Heart right ventricle (tissue), 16 donors: ENCODE measurements around the gene MAGI3. TPM values are rescaled to one million over a fixed set of nuclear protein-coding genes. Genes with fewer than 3 reads are reported as not detected.

Experiments
- ATAC-seq, 8 donors: fragments of 200-7000 bp; cut with Tn5 transposase; one replicate each; pipeline ENCODE4 v1.9.1; 2020; ENCODE audit warnings: mild to moderate bottlenecking in 8 of 8, moderate library complexity in 8 of 8, moderate number of reproducible peaks in 1 of 8
- DNase-seq, 2 donors: peaks; one replicate each; pipeline ENCODE4 v3.0.0-alpha.2; 2020
- H3K27ac ChIP-seq, 10 donors: fragments of 200-600 bp; sonication (generic) in 2 of 10; one replicate each; pipeline versions ENCODE4 v1.5.0 to v1.8.0; 2020 to 2022; ENCODE audit warnings: mild to moderate bottlenecking in 3 of 10
- H3K27me3 ChIP-seq, 7 donors: fragments of 200-600 bp; one replicate each; pipeline ENCODE4 v1.8.0; 2021 to 2022; ENCODE audit warnings: mild to moderate bottlenecking in 2 of 7
- H3K36me3 ChIP-seq, 9 donors: fragments of 200-600 bp; sonication (generic) in 1 of 9; one replicate each; pipeline versions ENCODE4 v1.5.0 to v1.8.0; 2020 to 2022; ENCODE audit warnings: mild to moderate bottlenecking in 2 of 9
- H3K4me1 ChIP-seq, 9 donors: fragments of 200-600 bp; sonication (generic) in 1 of 9; one replicate each; pipeline versions ENCODE4 v1.5.0 to v1.8.0; 2020 to 2022; ENCODE audit warnings: mild to moderate bottlenecking in 4 of 9
- H3K4me3 ChIP-seq, 10 donors: fragments of 200-600 bp; sonication (generic) in 2 of 10; one replicate each; pipeline versions ENCODE4 v1.5.0 to v1.8.0; 2020 to 2022; ENCODE audit warnings: mild to moderate bottlenecking in 7 of 10, moderate library complexity in 2 of 10
- H3K9me3 ChIP-seq, 11 donors: fragments of 200-600 bp in 10 of 11; sonication (generic) in 2 of 11; one replicate each; pipeline versions ENCODE4 v1.5.0 to v1.8.0; 2013 to 2022; ENCODE audit warnings: mild to moderate bottlenecking in 2 of 11, control low read depth in 1 of 11, moderate library complexity in 1 of 11
- WGBS, 2 donors: extraction: QIAGEN DNeasy Blood & Tissue Kit; methylation state at CpG; one replicate each; pipeline ENCODE4 v1.1.7; 2013; ENCODE audit warnings: inconsistent platforms in 1 of 2; 5-methylcytosine and 5-hydroxymethylcytosine counted together
- intact Hi-C, 10 donors: fragments of 100-400 bp; cut with DNase I; formaldehyde crosslinking; loops; one replicate each; pipeline versions ENCODE4 v1.11.1 to v1.14.2; 2022
- polyA plus RNA-seq, 2 donors: library from polyadenylated mRNA; stranded (reverse); fragments of 200-250 nt; gene quantifications; one replicate each; pipeline ENCODE4 v1.2.3, GENCODE V29; 2013
- total RNA-seq, 10 donors: library from RNA; stranded (reverse); fragmentation: NEBNext Ultra II Directional in 3 of 10; extraction: Animal tissue kit (Norgen Biotek cat#: 25700) in 3 of 10; gene quantifications; one replicate each; pipeline versions ENCODE4 v1.2.1 to v1.2.4, GENCODE V29; 2021 to 2023
- TF ChIP-seq, protein P1 (sequence below), 9 donors: fragments of 200-600 bp; sonication (generic) in 2 of 9; IDR thresholded peaks; one replicate each; pipeline versions ENCODE4 v1.5.0 to v1.8.0; 2021 to 2022; ENCODE audit warnings: antibody characterized with exemption in 9 of 9, mild to moderate bottlenecking in 5 of 9, moderate library complexity in 1 of 9
- donor health status: Arrhythmogenic right ventricular cardiomyopathy.
- donor health status: ischemic (EF 13 %, LVEDD 7.1; RV severe dilation, severe dysfunction).
- donor health status: healthy with polysubstance abuse.
- donor health status: DM: no; HTN: yes; CAD: no.
- donor health status: DM: no; HTN: no; CAD: no.
- donor health status: ischemic (EF 25% LVEDD 6.9; RV normal size, moderate dysfunction).
- donor health status: ischemic (EF 25% LVEDD 5.7; RV mildly dilated, moderate dysfunction).
- donor health status: healthy.
- donor health status: DM: yes; HTN: yes; CAD: no.
- donor health status: Ischemic cardiomyopathy.
- donor health status: ischemic (EF 35%, LVEDD 5.7; RV mildly dilated, moderate dysfunction).
- donor health status: nonischemic (EF 11% LVEDD 7.7; RV severe dilation, severe dysfunction).
- donor health status: DM: yes; HTN: yes; CAD: no.
- donor health status: PGD.
- donor health status: ischemic (EF 29% LVEDD 5.4; RV normal size, mild dysfunction).
- donor health status: nonischemic (EF 23%, LVEDD 6.1; RV moderate dilation, normal function).

The MAGI3 gene
- total and polyA plus RNA-seq, 12 donors = 2.2 to 9.4 (median 7.5) TPM

DNA sequence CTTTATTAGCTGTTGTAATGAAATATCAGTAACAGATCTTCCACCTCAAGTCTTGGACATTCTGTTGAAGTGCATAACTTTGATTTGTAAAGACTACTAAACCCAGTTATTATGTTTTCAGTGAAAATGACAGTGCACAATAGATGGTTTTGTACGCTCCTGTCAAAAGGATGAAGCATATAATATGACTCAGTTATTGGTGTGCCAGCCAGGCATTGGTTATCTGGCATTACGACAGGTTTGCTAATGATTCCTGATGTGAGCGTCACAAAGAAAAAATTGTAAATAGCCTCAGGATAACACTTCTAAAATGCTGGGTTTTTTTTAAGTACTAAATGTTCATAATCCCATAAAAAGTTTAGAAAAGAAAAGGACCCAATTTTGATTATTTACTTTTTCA, 147.9 kb downstream of the MAGI3 start:
- TF ChIP-seq, protein P1, sequence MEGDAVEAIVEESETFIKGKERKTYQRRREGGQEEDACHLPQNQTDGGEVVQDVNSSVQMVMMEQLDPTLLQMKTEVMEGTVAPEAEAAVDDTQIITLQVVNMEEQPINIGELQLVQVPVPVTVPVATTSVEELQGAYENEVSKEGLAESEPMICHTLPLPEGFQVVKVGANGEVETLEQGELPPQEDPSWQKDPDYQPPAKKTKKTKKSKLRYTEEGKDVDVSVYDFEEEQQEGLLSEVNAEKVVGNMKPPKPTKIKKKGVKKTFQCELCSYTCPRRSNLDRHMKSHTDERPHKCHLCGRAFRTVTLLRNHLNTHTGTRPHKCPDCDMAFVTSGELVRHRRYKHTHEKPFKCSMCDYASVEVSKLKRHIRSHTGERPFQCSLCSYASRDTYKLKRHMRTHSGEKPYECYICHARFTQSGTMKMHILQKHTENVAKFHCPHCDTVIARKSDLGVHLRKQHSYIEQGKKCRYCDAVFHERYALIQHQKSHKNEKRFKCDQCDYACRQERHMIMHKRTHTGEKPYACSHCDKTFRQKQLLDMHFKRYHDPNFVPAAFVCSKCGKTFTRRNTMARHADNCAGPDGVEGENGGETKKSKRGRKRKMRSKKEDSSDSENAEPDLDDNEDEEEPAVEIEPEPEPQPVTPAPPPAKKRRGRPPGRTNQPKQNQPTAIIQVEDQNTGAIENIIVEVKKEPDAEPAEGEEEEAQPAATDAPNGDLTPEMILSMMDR (IDR thresholded peaks at IDR 0.05) = no peak
- intact Hi-C loops = no loop called here
- no peak overlapping the region for H3K27ac ChIP-seq
- no peak for ATAC-seq
- H3K27me3 ChIP-seq = no peaks in the 10 kb centered on the region
- no peaks in the 10 kb centered on the region for H3K36me3 ChIP-seq
- no peak overlapping the region for H3K4me3 ChIP-seq
- DNase-seq = no peak
- WGBS, 2 donors = 87 to 93% methylated on average over 3 of the region's 3 CpGs
- H3K4me1 ChIP-seq = no peaks in the 10 kb centered on the region
- peaks cover 0 to 15% (median 0%) of the 10 kb centered on the region in 11 donors for H3K9me3 ChIP-seq

DNA sequence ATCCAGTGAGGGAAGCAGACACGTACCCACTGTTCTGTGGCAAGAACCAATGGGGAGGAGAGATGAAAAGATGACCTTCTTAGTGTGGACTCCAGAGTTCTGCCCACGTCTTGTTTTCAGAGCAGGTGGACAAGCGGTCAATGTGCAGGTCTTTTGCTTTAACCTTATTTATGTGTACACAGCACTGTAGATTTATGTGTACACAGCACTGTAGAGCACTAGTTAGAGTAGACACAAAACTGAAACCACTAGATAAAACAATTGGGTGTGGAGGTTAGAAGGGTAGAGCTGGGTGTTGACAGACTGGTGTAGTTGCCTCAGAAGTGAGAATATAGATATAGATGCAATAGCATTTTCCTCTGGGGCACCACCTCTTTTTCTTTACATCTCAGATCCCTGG, 150.0 kb downstream of the MAGI3 start:
- WGBS, 2 donors = 96 to 98% methylated on average over 3 of the region's 3 CpGs
- Histone ChIP-seq H3K27ac (no peak overlapping the region), H3K36me3 (no peaks in the 10 kb centered on the region), H3K9me3 (peaks cover 0 to 15% (median 0%) of the 10 kb centered on the region in 11 donors), H3K4me1 (no peaks in the 10 kb centered on the region), H3K27me3 (no peaks in the 10 kb centered on the region), H3K4me3 (no peak overlapping the region)
- no peak for DNase-seq
- intact Hi-C loops = no loop called here
- no peak for ATAC-seq
- TF ChIP-seq, protein P1 (IDR thresholded peaks at IDR 0.05) = no peak

DNA sequence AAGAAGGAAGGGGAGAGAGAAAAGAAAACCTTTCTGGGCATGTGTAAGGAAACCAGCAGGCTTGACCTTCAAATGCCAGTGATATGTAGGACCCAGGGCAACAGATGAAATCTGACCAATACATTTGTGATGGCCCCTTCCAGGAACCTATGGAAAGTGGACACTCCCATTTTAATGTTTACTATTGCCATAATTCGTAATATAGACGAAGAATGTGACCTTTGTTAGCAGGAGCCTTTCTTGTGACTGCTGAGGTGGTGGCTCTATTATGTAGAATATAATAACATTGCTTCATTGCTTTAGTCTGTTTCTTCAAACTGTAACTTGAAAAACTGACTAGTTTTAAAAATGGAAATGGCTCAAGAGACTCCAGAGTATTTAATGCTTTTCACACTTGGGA, 150.8 kb downstream of the MAGI3 start:
- Histone ChIP-seq H3K4me3 (no peak overlapping the region), H3K36me3 (no peaks in the 10 kb centered on the region), H3K4me1 (no peaks in the 10 kb centered on the region), H3K9me3 (peaks cover 0 to 15% (median 0%) of the 10 kb centered on the region in 11 donors), H3K27ac (no peak overlapping the region), H3K27me3 (no peaks in the 10 kb centered on the region)
- intact Hi-C loops = no loop called here
- TF ChIP-seq, protein P1 (IDR thresholded peaks at IDR 0.05) = no peak
- 93 to 96% methylated on average over 2 of the region's 2 CpGs for WGBS, 2 donors
- no peak for DNase-seq
- no peak for ATAC-seq

DNA sequence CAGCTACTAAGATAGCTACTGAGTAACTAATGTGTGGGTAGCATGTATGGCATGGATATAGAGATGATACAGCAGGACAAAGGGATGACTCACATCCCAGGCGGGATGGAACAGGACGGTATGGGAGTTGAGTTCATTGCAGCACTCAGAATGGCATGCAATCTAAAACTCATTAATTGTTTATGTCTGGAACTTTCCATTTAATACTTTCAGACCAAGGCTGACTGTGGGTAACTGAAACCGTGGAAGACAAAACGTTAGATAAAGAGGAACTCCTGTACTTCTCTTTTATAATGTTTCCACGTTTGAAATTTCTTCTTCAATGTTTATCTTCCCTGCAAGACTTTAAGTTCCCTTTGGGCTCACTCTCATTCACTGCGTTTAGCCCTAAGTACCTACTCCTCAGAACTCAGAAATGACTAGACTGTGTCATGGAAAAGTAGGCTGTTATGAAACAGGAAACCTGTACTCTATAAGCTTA, 151.9 kb downstream of the MAGI3 start:
- H3K4me1 ChIP-seq = no peaks in the 10 kb centered on the region
- ATAC-seq (no peak), DNase-seq (no peak)
- intact Hi-C loops = no loop called here
- H3K27me3 ChIP-seq = no peaks in the 10 kb centered on the region
- H3K9me3 ChIP-seq = peaks cover 0 to 15% (median 0%) of the 10 kb centered on the region in 11 donors
- 85 to 88% methylated on average over 6 of the region's 6 CpGs for WGBS, 2 donors
- no peak overlapping the region for H3K4me3 ChIP-seq
- no peak overlapping the region for H3K27ac ChIP-seq
- TF ChIP-seq, protein P1 (IDR thresholded peaks at IDR 0.05) = no peak
- no peaks in the 10 kb centered on the region for H3K36me3 ChIP-seq
